Activated CD8-positive, alpha-beta memory T cell treated with anti-CD3 and anti-CD28 coated beads for 24 hours (primary cell): Measurements from ENCODE around the gene ADH4.

ENCODE experiments used
- DNase-seq: peaks from one replicate; pipeline ENCODE4 v3.0.0-alpha.2; 2020

The ADH4 gene

DNA sequence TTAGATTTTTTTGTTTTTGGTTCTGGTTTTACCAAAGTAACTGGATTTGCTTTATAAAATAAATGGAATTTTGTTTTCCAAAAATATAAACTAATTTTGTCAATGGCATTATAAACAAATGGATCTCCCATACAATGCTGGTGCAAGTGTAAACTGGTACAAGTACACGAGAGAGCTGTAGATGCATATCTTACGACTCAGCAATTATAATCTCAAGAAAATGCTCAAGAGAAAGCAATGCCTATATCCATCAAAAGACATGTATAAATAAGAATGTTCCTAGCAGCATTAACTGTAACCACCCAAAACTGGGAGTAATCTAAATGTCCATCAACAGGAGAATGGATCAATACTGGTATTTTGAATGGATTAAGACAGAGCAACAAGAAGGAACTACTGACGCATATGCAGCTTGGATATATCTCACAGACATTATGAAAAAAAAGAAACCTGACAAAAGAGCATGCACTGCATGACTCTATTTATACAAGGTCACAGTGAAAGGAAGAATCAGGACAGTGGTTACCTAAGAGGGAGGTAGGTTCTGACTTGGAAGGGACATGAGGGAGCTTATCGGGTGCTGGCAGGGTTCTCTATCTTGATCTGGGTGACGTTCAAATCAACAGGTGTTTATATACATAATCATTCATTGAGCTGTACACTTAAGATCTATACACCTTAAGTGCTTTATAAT lies 65.0 kb downstream of the ADH4 start:
- DNase-seq, result no peak

DNA sequence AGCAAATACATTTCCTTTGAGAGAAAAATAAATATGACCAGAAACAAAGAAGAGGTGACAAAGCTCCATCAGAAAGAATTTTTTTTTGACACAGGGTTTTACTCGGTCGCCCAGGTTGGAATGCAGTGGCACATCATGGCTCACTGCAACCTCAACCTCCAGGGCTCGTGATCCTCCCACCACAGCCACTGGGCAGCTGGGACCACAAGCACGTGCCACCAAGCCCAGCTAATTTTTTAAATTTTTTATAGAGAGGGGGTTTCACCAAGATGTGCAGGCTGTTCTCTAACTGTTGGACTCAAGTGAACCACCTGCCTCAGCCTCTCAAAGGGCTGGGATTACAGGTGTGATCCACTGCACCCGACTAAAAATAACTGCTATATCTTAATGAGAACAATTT lies 65.8 kb downstream of the ADH4 start:
- DNase-seq, result no peak

DNA sequence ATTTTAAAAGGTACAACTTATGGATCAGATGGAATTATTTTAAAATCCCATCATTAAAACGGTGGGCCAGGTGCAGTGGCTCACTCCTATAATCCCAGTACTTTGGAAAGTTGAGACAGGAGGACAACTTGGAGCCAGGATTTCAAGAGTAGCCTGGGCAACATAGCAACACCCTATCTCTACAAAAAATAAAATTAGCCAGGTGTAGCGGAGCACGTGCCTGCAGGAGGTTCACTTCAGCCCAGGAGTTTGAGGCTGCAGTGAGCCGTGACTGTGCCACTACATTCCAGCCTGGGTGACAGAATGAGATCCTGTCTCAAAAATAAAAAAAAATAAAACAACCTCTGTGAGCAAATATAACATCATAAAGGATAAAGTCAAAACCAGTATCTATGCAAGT lies 66.9 kb downstream of the ADH4 start:
- DNase-seq, result no peak

- no peak for DNase-seq
These were observed 67.7 kb downstream of the ADH4 start for GRCh38 chr4:99076292-99076976.

- DNase-seq, result no peak
These were observed 69.3 kb downstream of the ADH4 start for GRCh38 chr4:99074816-99075215.
